Esophagus muscularis mucosa (tissue), 4 donors: Measurements from ENCODE around the gene LRRC4C. TPM values are rescaled to one million over a fixed set of nuclear protein-coding genes. Genes with fewer than 3 reads are reported as not detected.

Experiments
- DNase-seq: peaks from one replicate; pipeline ENCODE4 v3.0.0-alpha.2; 2017; ENCODE audit errors: extremely low spot score
- H3K27ac ChIP-seq, 4 donors: fragments of 200-600 bp; sonication (generic); replicated peaks in 1 of 4; 1 replicate in 3 of 4; 2 replicates in 1 of 4; pipeline ENCODE4 v1.5.1; 2016 to 2019; ENCODE audit warnings: mild to moderate bottlenecking in 1 of 4
- H3K27me3 ChIP-seq, 4 donors: fragments of 200-600 bp; sonication (generic); one replicate each; pipeline versions ENCODE4 v1.5.1 to v1.6.0; 2016 to 2019
- H3K36me3 ChIP-seq, 4 donors: fragments of 200-600 bp; sonication (generic); one replicate each; pipeline ENCODE4 v1.5.1; 2016 to 2019
- H3K4me1 ChIP-seq, 4 donors: fragments of 200-600 bp; sonication (generic); one replicate each; pipeline ENCODE4 v1.5.1; 2016 to 2019
- H3K4me3 ChIP-seq, 4 donors: fragments of 200-600 bp; sonication (generic); 1 replicate in 2 of 4; 2 replicates in 2 of 4; pipeline ENCODE4 v1.5.1; 2016 to 2019; ENCODE audit warnings: mild to moderate bottlenecking in 4 of 4, moderate library complexity in 1 of 4
- H3K9me3 ChIP-seq, 4 donors: fragments of 200-600 bp; sonication (generic); 1 replicate in 3 of 4; 2 replicates in 1 of 4; pipeline ENCODE4 v1.5.1; 2016 to 2019
- EP300 ChIP-seq: sonication (generic); formaldehyde crosslinking; IDR thresholded peaks from one replicate; pipeline ENCODE4 v1.6.1; 2017; ENCODE audit warnings: antibody characterized with exemption
- POLR2A ChIP-seq: fragments of 450-650 bp; IDR thresholded peaks from one replicate; pipeline ENCODE4 v1.6.1; 2017; ENCODE audit warnings: antibody characterized with exemption, moderate library complexity, mild to moderate bottlenecking, low read depth
- POLR2AphosphoS5 ChIP-seq, 2 donors: sonication (generic); formaldehyde crosslinking; IDR thresholded peaks; one replicate each; pipeline ENCODE4 v1.6.1; 2017; ENCODE audit warnings: antibody characterized with exemption in 2 of 2
- WGBS: methylation state at CpG from one replicate; pipeline ENCODE4 v1.1.5; 2018; 5-methylcytosine and 5-hydroxymethylcytosine counted together
- intact Hi-C: fragments of 100-400 bp; cut with DNase I; formaldehyde crosslinking; loops from one replicate; pipeline ENCODE4 v1.15.1; 2023
- total RNA-seq, 4 donors: library from RNA; depleted of rRNA; stranded (reverse); fragments of >200 nt; gene quantifications; one replicate each; pipeline versions ENCODE4 v1.1.0 to v1.2.1, GENCODE V29; 2016
- TF ChIP-seq, protein P1 (sequence below), 3 experiments: fragments of 200-600 bp in 2 of 3; fragments of 450-650 bp in 1 of 3; sonication (generic) in 2 of 3; IDR thresholded peaks; one replicate each; pipeline ENCODE4 v1.5.1; 2017 to 2019; ENCODE audit warnings: antibody characterized with exemption in 3 of 3, mild to moderate bottlenecking in 2 of 3, moderate library complexity in 1 of 3

LRRC4C gene
- total RNA-seq, 4 donors from 2014 or later = 1.2 to 4.0 (median 2.2) TPM

DNA sequence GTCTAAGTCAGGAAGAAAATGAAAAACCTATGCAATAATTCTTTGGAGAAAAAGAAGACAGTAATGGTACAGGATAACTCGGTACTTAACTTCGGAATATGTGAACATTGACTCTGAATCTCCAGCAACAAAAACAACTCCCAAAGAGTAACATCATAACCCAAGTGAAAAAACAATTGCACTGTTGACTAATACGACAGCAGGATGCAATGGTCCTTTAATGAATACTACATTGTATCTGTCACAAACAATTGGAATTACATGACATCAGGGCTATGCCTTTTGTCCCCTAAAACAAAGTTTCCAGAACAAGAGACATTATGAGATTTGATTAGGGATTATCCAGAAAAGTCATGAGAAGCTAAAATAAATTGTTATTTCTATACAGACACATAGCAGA is 1065.9 kb downstream of the LRRC4C start:
- Histone ChIP-seq H3K9me3 (no peaks in the 10 kb centered on the region), H3K4me1 (no peaks in the 10 kb centered on the region), H3K27me3 (no peaks in the 10 kb centered on the region), H3K4me3 (no peak overlapping the region), H3K27ac (no peak overlapping the region), H3K36me3 (no peaks in the 10 kb centered on the region)
- no peak for TF ChIP-seq POLR2AphosphoS5 (IDR thresholded peaks at IDR 0.05)
- TF ChIP-seq EP300 = no peak
- TF ChIP-seq, protein P1, sequence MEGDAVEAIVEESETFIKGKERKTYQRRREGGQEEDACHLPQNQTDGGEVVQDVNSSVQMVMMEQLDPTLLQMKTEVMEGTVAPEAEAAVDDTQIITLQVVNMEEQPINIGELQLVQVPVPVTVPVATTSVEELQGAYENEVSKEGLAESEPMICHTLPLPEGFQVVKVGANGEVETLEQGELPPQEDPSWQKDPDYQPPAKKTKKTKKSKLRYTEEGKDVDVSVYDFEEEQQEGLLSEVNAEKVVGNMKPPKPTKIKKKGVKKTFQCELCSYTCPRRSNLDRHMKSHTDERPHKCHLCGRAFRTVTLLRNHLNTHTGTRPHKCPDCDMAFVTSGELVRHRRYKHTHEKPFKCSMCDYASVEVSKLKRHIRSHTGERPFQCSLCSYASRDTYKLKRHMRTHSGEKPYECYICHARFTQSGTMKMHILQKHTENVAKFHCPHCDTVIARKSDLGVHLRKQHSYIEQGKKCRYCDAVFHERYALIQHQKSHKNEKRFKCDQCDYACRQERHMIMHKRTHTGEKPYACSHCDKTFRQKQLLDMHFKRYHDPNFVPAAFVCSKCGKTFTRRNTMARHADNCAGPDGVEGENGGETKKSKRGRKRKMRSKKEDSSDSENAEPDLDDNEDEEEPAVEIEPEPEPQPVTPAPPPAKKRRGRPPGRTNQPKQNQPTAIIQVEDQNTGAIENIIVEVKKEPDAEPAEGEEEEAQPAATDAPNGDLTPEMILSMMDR (IDR thresholded peaks at IDR 0.05) = no peak
- no peak for TF ChIP-seq POLR2A
- 83% methylated on average over 3 of the region's 3 CpGs for WGBS
- intact Hi-C loops = no loop called here
- DNase-seq = no peak

DNA sequence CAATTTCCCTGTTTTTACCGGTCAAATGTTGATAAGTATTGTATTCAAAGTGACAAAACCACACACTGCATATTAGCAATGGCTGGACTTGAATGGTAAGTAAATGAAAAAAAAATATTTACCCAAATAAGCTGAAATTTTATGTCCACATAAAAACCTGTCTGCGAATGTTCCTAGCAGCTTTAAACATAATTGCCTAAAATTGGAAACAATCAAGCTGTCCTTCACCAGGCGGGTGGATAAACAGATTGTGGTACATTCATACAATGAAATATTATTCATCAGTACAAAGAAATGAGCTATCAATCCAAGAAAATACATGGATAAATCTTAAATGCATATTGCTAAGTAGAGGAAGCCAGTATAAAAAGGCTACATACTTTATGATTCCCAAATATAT is 1067.8 kb downstream of the LRRC4C start:
- H3K9me3 ChIP-seq = no peaks in the 10 kb centered on the region
- intact Hi-C loops = no loop called here

DNA sequence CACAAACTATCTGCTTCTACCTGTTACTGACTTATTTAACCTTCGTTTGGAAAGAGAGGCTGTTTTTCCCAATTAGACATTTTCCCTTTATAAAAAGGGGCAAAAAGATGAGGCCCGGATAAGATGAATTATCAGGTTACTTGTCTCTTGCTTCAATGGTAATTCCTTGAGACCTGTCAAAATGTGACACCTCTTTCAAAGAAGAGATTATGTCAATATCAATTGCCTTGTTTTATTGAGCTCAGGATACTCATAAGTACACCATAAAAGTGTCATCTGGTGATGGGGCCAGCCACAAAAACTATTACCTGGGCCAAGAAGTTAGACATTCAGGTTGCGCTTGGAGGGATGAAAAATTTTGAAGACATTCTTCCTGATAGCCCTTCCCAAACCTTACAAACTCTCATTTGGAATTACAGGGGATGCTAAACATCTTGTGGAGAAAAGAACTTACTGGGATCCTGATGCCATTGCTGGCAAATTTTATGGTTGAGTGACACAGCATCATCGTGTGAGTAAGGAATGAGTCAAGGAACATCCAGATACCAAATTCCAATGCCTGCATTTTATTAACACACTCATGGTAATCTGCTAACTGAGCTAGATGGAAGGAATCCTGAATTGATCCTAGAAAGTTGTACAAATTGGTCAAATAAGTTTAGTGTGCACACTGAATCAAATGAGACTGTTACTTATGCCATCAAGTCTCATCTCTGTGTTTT is 1071.2 kb downstream of the LRRC4C start:
- Histone ChIP-seq H3K9me3 (no peaks in the 10 kb centered on the region), H3K4me3 (no peak overlapping the region), H3K36me3 (no peaks in the 10 kb centered on the region), H3K4me1 (no peaks in the 10 kb centered on the region), H3K27me3 (no peaks in the 10 kb centered on the region), H3K27ac (no peak overlapping the region)
- no peak for DNase-seq
- TF ChIP-seq POLR2AphosphoS5 (IDR thresholded peaks at IDR 0.05) = no peak
- TF ChIP-seq, protein P1 (IDR thresholded peaks at IDR 0.05) = no peak
- TF ChIP-seq POLR2A = no peak
- TF ChIP-seq EP300 = no peak
- WGBS = 80% methylated on average over 4 of the region's 4 CpGs
- intact Hi-C loops = no loop called here

More for the DNA sequence above, 1067.8 kb downstream of the LRRC4C start:
- 89% methylated on average over 3 of the region's 3 CpGs for WGBS
- DNase-seq = no peak
- Histone ChIP-seq H3K4me1 (no peaks in the 10 kb centered on the region), H3K4me3 (no peak overlapping the region), H3K27ac (no peak overlapping the region), H3K27me3 (no peaks in the 10 kb centered on the region), H3K36me3 (no peaks in the 10 kb centered on the region)
- no peak for TF ChIP-seq EP300
- no peak for TF ChIP-seq POLR2AphosphoS5 (IDR thresholded peaks at IDR 0.05)
- TF ChIP-seq, protein P1 (IDR thresholded peaks at IDR 0.05) = no peak
- TF ChIP-seq POLR2A = no peak

DNA sequence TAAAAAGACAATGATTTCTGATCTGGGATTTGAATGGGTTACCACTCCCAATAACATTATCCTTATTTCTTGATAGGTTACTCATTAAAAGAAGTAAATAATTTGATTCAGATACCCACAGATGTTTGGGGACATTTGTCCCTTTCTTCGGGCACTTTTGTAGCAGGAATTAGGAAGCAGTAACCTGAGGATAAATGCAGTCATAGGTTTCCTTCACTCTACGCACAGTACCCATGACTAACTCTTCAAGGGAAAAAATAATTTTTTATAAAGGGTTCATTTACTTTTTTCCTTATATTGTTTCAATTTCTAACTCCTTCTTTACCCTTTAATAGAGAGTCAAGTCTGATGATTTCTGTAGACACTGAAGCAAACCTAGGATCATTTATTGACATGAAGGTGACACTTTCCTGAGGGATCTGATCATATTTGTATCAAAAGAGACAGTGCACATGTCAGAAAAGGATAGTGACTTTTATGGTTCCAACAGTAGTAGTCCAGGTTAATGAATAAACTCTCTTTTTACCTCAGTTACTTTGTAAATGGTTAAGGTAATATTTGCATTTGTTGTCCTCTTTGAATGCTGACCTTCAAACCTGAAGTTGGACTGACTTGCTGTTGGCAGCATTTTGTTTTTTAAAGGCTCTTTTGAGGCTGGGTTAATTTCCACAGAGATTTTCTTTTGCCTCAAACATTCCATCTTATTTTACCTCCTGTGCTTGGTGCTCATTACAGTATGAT is 1072.0 kb downstream of the LRRC4C start:
- Histone ChIP-seq H3K4me3 (no peak overlapping the region), H3K36me3 (no peaks in the 10 kb centered on the region), H3K27me3 (no peaks in the 10 kb centered on the region), H3K27ac (no peak overlapping the region), H3K9me3 (no peaks in the 10 kb centered on the region), H3K4me1 (no peaks in the 10 kb centered on the region)
- TF ChIP-seq POLR2A = no peak
- TF ChIP-seq, protein P1 (IDR thresholded peaks at IDR 0.05) = no peak
- TF ChIP-seq EP300 = no peak
- TF ChIP-seq POLR2AphosphoS5 (IDR thresholded peaks at IDR 0.05) = no peak
- WGBS = 91% methylated on average over 2 of the region's 2 CpGs
- DNase-seq = no peak
- intact Hi-C loops = no loop called here
